Body of pancreas (tissue), 4 donors: ENCODE results near the gene PIK3C2B.

ENCODE experiments used
- POLR2A ChIP-seq, 3 donors: fragments of 450-650 bp; IDR thresholded peaks; one replicate each; pipeline ENCODE4 v1.6.1; 2016; ENCODE audit warnings: antibody characterized with exemption in 3 of 3, mild to moderate bottlenecking in 2 of 3
- TF ChIP-seq, protein P1 (sequence below), 7 experiments: fragments of 450-650 bp in 4 of 7; fragments of 200-600 bp in 3 of 7; sonication (generic) in 3 of 7; IDR thresholded peaks; one replicate each; pipeline ENCODE4 v1.5.1; 2016 to 2019; ENCODE audit warnings: antibody characterized with exemption in 7 of 7

DNA sequence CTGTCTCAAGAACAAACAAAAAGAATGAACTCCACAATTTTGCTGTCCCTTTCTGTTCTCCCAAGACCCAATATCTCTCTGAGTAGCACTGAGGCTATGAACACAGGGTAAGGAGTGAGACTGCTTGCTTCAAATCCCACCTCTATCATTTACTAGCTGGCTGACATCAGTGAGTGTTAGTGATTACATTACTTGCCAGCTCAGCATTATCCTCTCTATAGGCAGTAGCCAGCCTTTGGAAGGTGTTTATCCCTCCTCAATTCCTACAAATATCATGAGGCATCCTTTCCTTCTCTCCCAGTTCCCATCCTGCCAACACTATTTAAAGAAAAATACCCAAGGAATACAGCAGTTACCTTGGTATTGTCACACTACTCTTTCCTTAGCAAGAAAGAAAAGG, 3.0 kb downstream of the PIK3C2B start:
- no peak for TF ChIP-seq POLR2A (IDR thresholded peaks at IDR 0.05)
- TF ChIP-seq, protein P1, sequence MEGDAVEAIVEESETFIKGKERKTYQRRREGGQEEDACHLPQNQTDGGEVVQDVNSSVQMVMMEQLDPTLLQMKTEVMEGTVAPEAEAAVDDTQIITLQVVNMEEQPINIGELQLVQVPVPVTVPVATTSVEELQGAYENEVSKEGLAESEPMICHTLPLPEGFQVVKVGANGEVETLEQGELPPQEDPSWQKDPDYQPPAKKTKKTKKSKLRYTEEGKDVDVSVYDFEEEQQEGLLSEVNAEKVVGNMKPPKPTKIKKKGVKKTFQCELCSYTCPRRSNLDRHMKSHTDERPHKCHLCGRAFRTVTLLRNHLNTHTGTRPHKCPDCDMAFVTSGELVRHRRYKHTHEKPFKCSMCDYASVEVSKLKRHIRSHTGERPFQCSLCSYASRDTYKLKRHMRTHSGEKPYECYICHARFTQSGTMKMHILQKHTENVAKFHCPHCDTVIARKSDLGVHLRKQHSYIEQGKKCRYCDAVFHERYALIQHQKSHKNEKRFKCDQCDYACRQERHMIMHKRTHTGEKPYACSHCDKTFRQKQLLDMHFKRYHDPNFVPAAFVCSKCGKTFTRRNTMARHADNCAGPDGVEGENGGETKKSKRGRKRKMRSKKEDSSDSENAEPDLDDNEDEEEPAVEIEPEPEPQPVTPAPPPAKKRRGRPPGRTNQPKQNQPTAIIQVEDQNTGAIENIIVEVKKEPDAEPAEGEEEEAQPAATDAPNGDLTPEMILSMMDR (IDR thresholded peaks at IDR 0.05): no peak
